NCI-H187 (cell line): ENCODE measurements around the gene COL18A1.
"Not testable (repeated sequence)": the region's sequence is repeated elsewhere in the genome, so short reads cannot be mapped to it uniquely, and the experiment has no call there.

Experiments
- DNase-seq, 2 experiments: peaks; one replicate each; lab custom pipeline; 2025; lab: John Stamatoyannopoulos, UW

Gene COL18A1

GRCh38 chr21:45441431-45442255 is 36.7 kb downstream of the COL18A1 start:
- no peak for DNase-seq

- DNase-seq: no peak
These were observed 37.3 kb downstream of the COL18A1 start for GRCh38 chr21:45442276-45442675.

- DNase-seq: not testable (repeated sequence)
These were observed 38.0 kb downstream of the COL18A1 start for GRCh38 chr21:45442686-45443594.

- no peak for DNase-seq
These were observed 38.7 kb downstream of the COL18A1 start for GRCh38 chr21:45443595-45444181.

GRCh38 chr21:45444385-45444784 is 39.4 kb downstream of the COL18A1 start:
- DNase-seq: no peak

- DNase-seq: no peak
These were observed 40.4 kb downstream of the COL18A1 start for GRCh38 chr21:45445369-45445768.

- no peak for DNase-seq
These were observed 42.9 kb downstream of the COL18A1 start for GRCh38 chr21:45447821-45448220.

GRCh38 chr21:45448283-45448809 is 43.4 kb downstream of the COL18A1 start:
- no peak for DNase-seq

- no peak for DNase-seq
These were observed 44.1 kb downstream of the COL18A1 start for GRCh38 chr21:45448810-45449657.

- no peak for DNase-seq
These were observed 44.9 kb downstream of the COL18A1 start for GRCh38 chr21:45449658-45450422.

GRCh38 chr21:45450423-45451090 is 45.6 kb downstream of the COL18A1 start:
- DNase-seq: no peak

GRCh38 chr21:45451091-45451740 is 46.3 kb downstream of the COL18A1 start:
- DNase-seq: no peak

GRCh38 chr21:45451771-45452182 is 46.8 kb downstream of the COL18A1 start:
- no peak for DNase-seq

GRCh38 chr21:45452696-45453307 is 47.8 kb downstream of the COL18A1 start:
- DNase-seq: no peak

GRCh38 chr21:45453308-45453950 is 48.5 kb downstream of the COL18A1 start:
- DNase-seq: no peak

- DNase-seq: no peak
These were observed 49.3 kb downstream of the COL18A1 start for GRCh38 chr21:45454060-45454925.

- no peak for DNase-seq
These were observed 50.1 kb downstream of the COL18A1 start for GRCh38 chr21:45454926-45455673.
